Sciatic nerve (tissue), 2 donors: Measurements from ENCODE around the gene TK1. TPM values are rescaled to one million over a fixed set of nuclear protein-coding genes. Genes with fewer than 3 reads are reported as not detected.

ENCODE experiments used
- ATAC-seq: fragments of 200-7000 bp; cut with Tn5 transposase; one replicate; pipeline ENCODE4 v1.9.1; 2020; ENCODE audit warnings: mild to moderate bottlenecking, moderate library complexity
- DNase-seq: peaks from one replicate; pipeline ENCODE4 v3.0.0-alpha.2; 2020; ENCODE audit warnings: low spot score
- intact Hi-C: fragments of 100-400 bp; cut with DNase I; formaldehyde crosslinking; loops from one replicate; pipeline ENCODE4 v1.14.2; 2022
- total RNA-seq: library from RNA; stranded (reverse); fragmentation: NEBNext Ultra II Directional; extraction: Animal tissue kit (Norgen Biotek cat#: 25700); gene quantifications from one replicate; pipeline ENCODE4 v1.2.1, GENCODE V29; 2021
- donor health status: DM: no; HTN: no; CAD: no.
- donor health status: DM: no; HTN: no; CAD: no.

TK1 gene
- total RNA-seq, 1 donor from 2014 or later, result 1.8 TPM

DNA sequence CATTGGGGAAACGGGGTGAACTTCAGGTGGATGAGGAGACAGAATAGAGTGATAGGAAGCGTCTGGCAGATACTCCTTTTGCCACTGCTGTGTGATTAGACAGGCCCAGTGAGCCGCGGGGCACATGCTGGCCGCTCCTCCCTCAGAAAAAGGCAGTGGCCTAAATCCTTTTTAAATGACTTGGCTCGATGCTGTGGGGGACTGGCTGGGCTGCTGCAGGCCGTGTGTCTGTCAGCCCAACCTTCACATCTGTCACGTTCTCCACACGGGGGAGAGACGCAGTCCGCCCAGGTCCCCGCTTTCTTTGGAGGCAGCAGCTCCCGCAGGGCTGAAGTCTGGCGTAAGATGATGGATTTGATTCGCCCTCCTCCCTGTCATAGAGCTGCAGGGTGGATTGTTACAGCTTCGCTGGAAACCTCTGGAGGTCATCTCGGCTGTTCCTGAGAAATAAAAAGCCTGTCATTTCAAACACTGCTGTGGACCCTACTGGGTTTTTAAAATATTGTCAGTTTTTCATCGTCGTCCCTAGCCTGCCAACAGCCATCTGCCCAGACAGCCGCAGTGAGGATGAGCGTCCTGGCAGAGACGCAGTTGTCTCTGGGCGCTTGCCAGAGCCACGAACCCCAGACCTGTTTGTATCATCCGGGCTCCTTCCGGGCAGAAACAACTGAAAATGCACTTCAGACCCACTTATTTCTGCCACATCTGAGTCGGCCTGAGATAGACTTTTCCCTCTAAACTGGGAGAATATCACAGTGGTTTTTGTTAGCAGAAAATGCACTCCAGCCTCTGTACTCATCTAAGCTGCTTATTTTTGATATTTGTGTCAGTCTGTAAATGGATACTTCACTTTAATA, 37.6 kb upstream of the TK1 start:
- intact Hi-C loops, result no loop called here
- no peak for ATAC-seq
- DNase-seq, result no peak

GRCh38 chr17:78223765-78224164, 36.9 kb upstream of the TK1 start:
- intact Hi-C loops, result no loop called here
- ATAC-seq, result no peak
- DNase-seq, result no peak

- intact Hi-C loops, result no loop called here
- DNase-seq, result no peak
- no peak for ATAC-seq
Measured at GRCh38 chr17:78223061-78223460, 36.2 kb upstream of the TK1 start.

DNA sequence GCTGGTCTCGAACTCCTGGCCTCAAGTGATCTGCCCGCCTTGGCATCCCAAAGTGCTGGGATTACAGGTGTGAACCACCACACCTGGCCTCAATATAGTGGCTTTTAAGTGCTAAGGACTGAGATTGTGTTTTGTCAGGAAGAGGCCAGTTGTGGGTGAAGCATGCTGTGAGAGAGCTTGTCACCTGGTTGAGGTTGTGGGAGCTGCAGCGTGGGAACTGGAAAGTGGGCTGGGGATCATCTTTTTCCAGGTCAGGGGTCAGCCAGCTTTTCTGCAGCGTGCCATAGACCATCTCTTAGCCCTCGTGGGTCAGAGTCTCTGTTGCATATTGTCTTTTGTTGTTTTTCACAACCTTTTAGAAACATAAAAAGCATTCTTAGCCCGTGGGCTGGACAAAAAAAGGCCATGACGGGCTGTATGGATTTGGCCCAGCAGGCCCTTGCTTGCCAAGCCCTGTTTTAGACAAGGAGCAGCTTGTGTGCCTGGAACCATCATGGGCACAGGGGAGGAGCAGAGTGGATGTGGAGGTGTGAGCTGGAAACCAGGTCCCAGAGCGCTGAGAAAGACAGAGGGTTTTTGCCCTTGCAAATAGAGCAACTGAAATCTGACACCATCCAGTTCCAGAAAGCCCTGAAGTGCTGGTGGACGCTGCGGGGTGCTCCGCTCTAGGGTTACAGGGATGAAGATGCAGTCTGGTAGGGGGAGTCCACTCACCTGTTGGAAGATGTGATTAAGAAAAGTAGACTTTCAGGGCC, 32.7 kb upstream of the TK1 start:
- ATAC-seq, result no peak
- intact Hi-C loops, result no loop called here
- DNase-seq, result no peak

DNA sequence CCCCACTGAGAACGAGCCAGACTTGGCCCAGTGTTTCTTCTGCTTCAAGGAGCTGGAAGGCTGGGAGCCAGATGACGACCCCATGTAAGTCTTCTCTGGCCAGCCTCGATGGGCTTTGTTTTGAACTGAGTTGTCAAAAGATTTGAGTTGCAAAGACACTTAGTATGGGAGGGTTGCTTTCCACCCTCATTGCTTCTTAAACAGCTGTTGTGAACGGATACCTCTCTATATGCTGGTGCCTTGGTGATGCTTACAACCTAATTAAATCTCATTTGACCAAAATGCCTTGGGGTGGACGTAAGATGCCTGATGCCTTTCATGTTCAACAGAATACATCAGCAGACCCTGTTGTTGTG, 27.8 kb upstream of the TK1 start:
- ATAC-seq (no peak), DNase-seq (no peak)
- intact Hi-C loops, result no loop called here

- peak; percentile 100 for ATAC-seq
- intact Hi-C loops, result no loop called here
- peak; percentile 93 for DNase-seq
Measured at GRCh38 chr17:78214016-78214705, 27.3 kb upstream of the TK1 start, which contains the start of gene BIRC5. Gene BIRC5, plus strand, starts transcription at chr17:78214253. Its CDS starts 64 bp downstream, at chr17:78214317.

GRCh38 chr17:78211032-78211431, 24.2 kb upstream of the TK1 start:
- intact Hi-C loops, result no loop called here
- DNase-seq (no peak), ATAC-seq (no peak)

- ATAC-seq (no peak), DNase-seq (no peak)
- intact Hi-C loops, result no loop called here
Measured at GRCh38 chr17:78210111-78210510, 23.3 kb upstream of the TK1 start.

DNA sequence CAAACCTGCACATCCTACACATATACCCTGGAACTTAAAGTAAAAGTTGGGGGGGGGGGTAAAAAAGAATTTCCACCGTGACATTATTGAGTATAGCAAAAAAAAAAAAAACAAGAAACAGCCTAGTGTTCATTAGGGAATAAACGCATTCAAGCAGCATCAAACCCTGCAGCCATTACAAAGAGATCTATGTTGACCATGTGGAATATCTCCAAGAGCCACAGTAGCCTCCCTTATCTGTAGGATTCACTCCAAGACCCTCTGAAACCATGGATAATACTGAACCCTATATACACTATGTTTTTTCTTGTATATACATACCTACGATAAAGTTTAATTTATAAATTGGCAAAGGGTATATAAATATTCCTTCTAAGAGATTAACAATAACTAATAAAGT, 21.6 kb upstream of the TK1 start:
- ATAC-seq, result no peak
- intact Hi-C loops, result no loop called here
- DNase-seq, result no peak

DNA sequence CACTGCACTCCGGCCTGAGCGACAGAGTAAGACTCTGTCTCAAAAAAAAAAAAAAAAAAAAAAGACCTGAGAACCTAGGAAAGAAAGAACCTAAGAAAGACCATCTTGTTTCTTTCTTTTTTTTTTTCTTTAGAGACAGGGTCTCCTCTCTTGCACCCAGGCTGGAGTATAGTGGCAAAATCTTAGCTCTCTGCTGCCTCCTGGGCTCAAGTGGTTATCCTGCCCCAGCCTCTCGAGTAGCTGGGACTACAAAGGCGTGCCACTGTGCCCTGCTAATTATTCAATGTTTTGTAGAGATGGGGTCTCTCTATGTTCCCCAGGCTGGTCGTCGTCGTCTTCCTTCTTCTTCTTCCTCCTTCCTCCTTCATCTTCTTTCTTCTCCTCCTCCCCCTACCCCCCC, 19.4 kb upstream of the TK1 start:
- ATAC-seq (no peak), DNase-seq (no peak)
- intact Hi-C loops, result no loop called here

DNA sequence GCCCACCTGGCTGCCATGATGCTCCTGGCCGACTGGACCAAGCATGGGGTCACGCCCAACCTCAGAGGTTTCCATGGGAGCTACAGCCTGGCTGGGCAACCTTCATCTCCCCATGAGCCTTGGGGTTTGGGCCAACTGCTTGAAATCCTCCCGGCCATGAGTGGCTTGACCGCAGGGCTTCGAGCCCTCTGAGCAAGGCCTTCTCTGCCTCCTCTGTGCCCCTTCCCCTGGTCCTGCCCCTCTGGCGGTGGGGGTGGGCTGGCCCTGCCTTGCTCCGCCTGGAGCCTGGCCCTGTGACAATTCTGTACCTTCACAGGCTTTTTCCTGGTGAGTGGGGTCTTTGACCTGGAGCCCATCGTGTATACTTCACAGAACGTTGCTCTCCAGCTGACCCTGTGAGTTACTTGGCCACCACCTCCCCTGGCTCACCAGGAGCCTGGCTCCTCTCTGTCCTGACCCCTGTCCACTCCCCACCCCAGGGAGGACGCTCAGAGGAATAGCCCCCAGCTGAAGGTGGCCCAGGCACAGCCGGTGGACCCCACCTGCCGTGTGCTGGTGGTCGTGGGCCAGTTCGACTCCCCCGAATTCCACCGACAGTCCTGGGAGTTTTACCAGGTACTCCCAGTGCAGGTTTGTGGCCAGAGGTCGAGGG, 18.4 kb upstream of the TK1 start:
- peak; percentile 32 for ATAC-seq

DNA sequence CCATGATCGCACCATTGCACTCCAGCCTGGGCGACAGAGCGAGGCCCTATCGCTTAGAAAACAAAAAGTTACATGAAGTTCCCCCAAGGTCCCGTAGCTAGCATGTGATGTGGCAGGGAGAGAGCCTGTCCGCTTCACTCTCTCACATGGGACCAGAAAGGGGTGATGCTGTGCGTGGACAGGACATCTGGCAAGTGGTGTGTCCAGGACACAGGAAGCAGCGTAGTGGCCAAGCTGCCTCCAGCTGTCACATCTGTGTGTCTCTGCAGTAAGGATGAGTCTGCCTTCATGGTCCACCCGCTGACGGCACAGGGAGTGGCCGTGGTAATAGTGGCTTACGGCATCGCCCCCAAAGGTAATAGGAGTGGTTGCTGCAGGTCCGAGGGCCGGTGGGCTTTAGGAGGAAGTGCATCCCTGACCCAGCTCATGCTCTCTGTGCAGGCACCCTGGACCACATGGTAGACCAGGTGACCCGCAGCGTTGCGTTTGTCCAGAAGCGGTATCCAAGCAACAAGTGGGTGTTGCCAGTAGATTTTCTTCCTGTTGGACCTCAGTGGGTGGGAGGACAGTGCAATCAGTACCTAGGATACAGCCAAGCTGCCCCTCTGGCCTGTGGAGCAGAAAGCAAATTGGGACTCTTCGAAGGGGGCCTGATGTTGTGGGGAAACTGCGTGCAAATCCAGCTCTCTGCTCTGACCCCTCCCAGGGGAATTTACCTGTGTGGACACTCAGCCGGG, 17.7 kb upstream of the TK1 start:
- DNase-seq, result no peak
- intact Hi-C loops, result no loop called here
- no peak for ATAC-seq

More for the DNA sequence above, 18.4 kb upstream of the TK1 start:
- intact Hi-C loops, result no loop called here
- DNase-seq, result no peak

GRCh38 chr17:78202666-78203065, 15.8 kb upstream of the TK1 start:
- DNase-seq, result no peak
- no peak for ATAC-seq
- intact Hi-C loops, result no loop called here

DNA sequence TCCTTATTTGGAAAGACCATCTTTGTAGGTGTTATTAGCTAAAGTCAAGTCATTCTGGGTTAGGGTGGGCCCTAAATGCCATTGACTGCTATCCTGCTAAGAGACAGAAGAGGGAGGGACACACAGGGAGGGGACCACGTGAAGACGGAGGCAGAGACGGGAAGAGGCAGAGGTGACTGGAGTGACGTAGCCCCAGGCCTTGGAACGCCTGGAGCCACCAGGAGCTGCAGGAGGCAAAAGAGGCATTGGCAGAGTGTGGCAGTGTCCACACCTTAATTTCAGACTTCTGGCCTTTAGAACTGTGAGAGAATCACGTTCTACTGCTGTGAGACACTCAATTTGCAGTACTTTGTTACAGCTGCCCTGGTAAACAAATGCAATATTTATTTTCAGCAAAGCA, 13.6 kb upstream of the TK1 start:
- no peak for ATAC-seq
- intact Hi-C loops, result no loop called here
- no peak for DNase-seq

DNA sequence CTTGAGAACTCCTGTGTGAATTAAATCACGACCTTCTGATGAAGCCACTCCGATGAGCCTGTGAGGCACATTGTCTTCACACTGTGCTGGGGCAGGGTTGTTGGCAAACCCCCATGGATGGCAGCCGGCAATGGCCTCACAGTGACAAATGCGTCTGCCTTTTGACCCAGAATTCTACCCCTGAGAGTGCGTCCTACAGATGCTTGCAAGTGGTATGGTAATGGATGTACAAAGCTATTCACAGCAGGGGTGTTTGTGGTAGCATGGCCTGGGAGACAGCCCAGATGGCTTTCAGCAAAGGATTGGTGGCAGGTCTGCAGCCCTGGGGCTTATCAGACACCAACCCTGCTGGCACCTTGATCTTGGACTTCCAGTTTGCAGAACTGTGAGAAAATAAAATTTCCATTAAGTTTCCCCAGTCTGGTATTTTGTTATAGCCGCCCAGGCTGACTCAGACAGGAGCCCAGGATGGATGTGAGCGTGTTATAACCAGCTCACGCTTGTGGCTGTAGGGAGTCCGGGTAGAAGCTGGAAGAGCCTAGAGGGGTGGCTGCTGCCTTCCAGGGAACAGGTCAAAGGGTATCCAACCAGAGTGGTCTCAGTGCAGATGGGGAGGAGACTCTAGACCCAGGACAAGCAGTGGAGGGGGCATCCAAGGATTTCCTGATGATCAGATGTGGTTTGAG, 10.4 kb upstream of the TK1 start:
- intact Hi-C loops, result no loop called here
- ATAC-seq (no peak), DNase-seq (no peak)

- intact Hi-C loops, result no loop called here
- ATAC-seq (no peak), DNase-seq (no peak)
Measured at GRCh38 chr17:78196716-78197115, 9.9 kb upstream of the TK1 start.

DNA sequence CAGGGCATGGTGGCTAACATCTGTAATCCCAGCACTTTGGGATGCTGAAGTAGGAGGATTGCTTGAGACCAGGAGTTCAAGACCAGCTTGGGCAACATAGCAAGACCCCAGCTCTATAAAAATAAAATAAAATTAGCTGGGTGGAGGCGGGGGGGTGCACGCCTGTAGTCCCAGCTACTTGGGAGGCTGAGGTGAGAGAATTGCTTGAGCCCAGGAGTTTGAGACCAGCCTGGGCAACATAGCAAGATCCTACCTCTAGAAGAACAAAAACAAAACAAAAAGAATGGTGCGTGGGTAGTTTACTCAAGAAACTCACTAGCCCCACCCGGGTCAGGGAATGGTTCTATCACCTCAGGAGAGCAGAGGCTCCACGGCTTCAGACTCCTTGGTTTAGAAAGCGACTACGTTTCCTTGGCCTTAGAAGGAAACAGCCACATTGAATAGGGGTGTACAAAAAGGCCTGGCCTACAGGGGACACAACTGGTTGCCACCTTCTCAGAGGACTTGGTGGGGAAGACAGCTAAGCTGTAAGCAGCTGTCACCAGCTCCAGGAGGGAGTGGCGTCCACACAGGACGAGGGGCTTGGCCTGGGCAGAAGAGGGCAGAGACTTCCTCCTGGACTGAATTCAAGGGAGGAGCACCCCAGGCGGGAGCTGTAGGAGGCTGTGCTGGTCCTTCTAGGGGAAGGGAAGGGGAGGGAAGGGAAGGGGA, 716 bp downstream of the TK1 start:
- DNase-seq (no peak), ATAC-seq (peak; percentile 42)
- intact Hi-C loops, result no loop called here

DNA sequence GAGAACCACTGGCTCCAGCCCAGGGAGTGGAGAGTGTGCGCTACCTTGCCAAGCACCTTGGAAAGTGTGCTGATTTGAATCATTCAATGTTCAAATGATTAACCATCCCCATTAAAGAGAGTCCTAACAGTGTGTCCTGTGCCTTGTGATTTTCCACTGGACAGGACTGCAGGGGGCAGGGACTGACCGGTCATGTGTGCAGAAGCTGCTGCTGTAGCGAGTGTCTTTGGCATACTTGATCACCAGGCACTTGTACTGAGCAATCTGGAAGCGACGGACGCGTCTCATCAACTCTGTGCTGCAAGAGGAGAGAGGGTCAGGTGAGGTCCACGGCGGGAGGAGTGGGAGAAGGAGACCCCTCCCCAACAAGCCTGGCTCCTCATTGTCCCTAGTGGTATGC, 2.0 kb downstream of the TK1 start:
- DNase-seq, result no peak
- intact Hi-C loops, result no loop called here
- no peak for ATAC-seq
